ENCODE measurements around the gene ITGAE.
"Not testable (repeated sequence)": the region's sequence is repeated elsewhere in the genome, so short reads cannot be mapped to it uniquely, and the experiment has no call there.

Gene ITGAE

DNA sequence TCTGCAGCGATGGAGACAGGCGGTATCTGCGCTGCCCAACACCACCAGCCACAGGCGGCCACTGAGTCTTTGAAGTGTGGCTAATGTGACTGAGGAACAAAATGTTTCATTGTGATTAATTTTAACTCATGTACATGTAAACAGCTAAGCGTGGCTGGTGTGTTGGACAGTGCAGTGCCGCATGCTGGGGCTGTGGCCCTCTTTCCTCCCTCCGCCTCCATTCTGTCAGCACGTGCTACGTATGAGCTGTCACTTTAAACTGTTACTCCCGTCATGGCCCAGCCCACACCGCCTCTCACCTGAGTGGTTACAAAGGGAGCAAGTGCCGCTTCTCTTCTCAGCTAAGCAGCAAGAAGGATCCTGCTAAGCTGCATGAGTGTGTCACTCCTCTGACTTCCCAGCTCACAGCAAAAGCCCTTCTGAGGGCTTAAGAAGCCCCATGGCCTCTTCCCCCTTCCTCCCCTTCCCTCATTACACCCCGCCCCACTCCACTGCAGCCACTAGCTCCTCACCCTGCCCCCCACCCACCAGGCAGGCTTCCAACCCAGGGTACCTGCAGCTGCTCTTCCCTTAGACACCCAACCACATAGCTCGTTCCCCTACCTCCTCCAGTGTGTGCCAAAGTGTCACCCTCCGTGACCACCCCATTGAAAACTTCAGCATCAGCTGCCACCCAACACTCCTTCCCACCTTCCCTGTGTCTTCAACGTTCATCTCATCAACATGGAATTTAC, 62.3 kb downstream of the ITGAE start:
- TF ChIP-seq, protein P1, sequence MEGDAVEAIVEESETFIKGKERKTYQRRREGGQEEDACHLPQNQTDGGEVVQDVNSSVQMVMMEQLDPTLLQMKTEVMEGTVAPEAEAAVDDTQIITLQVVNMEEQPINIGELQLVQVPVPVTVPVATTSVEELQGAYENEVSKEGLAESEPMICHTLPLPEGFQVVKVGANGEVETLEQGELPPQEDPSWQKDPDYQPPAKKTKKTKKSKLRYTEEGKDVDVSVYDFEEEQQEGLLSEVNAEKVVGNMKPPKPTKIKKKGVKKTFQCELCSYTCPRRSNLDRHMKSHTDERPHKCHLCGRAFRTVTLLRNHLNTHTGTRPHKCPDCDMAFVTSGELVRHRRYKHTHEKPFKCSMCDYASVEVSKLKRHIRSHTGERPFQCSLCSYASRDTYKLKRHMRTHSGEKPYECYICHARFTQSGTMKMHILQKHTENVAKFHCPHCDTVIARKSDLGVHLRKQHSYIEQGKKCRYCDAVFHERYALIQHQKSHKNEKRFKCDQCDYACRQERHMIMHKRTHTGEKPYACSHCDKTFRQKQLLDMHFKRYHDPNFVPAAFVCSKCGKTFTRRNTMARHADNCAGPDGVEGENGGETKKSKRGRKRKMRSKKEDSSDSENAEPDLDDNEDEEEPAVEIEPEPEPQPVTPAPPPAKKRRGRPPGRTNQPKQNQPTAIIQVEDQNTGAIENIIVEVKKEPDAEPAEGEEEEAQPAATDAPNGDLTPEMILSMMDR (IDR thresholded peaks at IDR 0.05), result no peak
- Histone ChIP-seq H3K27me3 (ENCODE audit: control insufficient read depth, insufficient read depth, low read length) (no peaks in the 10 kb centered on the region), H3K4me1 (peaks cover 11% of the 10 kb centered on the region), H3K27ac (no peak overlapping the region), H3K36me3 (ENCODE audit: control insufficient read depth, insufficient read depth, low read length) (no peaks in the 10 kb centered on the region), H3K4me2 (ENCODE audit: low read length) (peak overlapping the region; percentile 42), H3K9ac (no peak overlapping the region), H3K9me3 (ENCODE audit: control insufficient read depth, low read length) (no peaks in the 10 kb centered on the region), H2AFZ (peak overlapping the region; percentile 87), H3K79me2 (no peaks in the 10 kb centered on the region), H3K4me3 (ENCODE audit: low read depth, low read length) (no peak overlapping the region)

DNA sequence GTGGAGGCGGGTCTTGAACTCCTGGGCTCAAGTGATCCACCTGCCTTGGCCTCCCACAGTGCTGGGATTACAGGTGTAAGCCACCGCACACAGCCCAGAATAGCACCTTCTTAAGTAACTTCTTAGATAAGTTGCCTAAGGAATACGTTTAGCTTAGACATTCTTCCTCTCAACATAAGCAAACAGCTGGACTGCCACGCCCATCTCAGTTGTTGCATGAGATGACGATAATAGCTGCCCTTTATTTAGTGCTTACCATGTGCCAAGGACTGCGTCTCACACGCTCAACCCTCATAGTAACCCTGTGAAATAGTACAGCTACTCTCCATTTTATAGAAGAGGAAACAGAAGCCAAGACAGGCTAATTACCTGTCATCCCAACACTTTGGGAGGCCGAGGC, 65.5 kb downstream of the ITGAE start:
- Histone ChIP-seq H3K9ac (no peak overlapping the region), H3K4me1 (peaks cover 11% of the 10 kb centered on the region), H3K79me2 (no peaks in the 10 kb centered on the region), H3K9me3 (ENCODE audit: control insufficient read depth, low read length) (no peaks in the 10 kb centered on the region), H3K36me3 (ENCODE audit: control insufficient read depth, insufficient read depth, low read length) (no peaks in the 10 kb centered on the region), H3K4me3 (ENCODE audit: low read depth, low read length) (no peak overlapping the region), H2AFZ (no peak overlapping the region), H3K27me3 (ENCODE audit: control insufficient read depth, insufficient read depth, low read length) (no peaks in the 10 kb centered on the region), H3K4me2 (ENCODE audit: low read length) (no peak overlapping the region), H3K27ac (no peak overlapping the region)
- TF ChIP-seq, protein P1 (IDR thresholded peaks at IDR 0.05), result no peak

DNA sequence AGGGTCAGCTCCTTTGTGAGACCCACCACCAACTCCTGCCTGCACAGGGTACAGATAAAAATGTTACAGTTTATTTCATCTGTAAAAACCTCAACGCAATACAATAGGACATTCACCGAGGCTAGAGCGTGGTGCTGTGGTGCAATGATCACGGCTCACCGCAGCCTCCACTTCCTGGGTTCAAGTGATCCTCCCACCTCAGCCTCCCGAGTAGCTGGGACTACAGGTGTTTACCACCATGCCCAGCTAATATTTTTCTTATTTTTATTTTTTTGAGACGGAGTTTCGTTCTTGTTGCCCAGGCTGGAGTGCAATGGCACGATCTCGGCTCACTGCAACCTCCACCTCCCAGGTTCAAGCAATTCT, 66.1 kb downstream of the ITGAE start:
- H3K4me1 ChIP-seq, result peaks cover 11% of the 10 kb centered on the region
- H2AFZ ChIP-seq; H3K4me3 ChIP-seq (ENCODE audit: low read depth, low read length); H3K27ac ChIP-seq; H3K36me3 ChIP-seq (ENCODE audit: control insufficient read depth, insufficient read depth, low read length); H3K9ac ChIP-seq; H3K4me2 ChIP-seq (ENCODE audit: low read length); H3K9me3 ChIP-seq (ENCODE audit: control insufficient read depth, low read length); H3K79me2 ChIP-seq; H3K27me3 ChIP-seq (ENCODE audit: control insufficient read depth, insufficient read depth, low read length): not testable (repeated sequence)

- H3K79me2 ChIP-seq, result no peaks in the 10 kb centered on the region
- H3K4me3 ChIP-seq (ENCODE audit: low read depth, low read length), result no peak overlapping the region
- no peaks in the 10 kb centered on the region for H3K9me3 ChIP-seq (ENCODE audit: control insufficient read depth, low read length)
- peak overlapping the region; percentile 35 for H3K4me2 ChIP-seq (ENCODE audit: low read length)
- H3K4me1 ChIP-seq, result no peaks in the 10 kb centered on the region
- TF ChIP-seq, protein P1 (IDR thresholded peaks at IDR 0.05), result no peak
- no peak overlapping the region for H3K9ac ChIP-seq
- H3K27ac ChIP-seq, result no peak overlapping the region
- H2AFZ ChIP-seq, result peak overlapping the region; percentile 4
- no peaks in the 10 kb centered on the region for H3K27me3 ChIP-seq (ENCODE audit: control insufficient read depth, insufficient read depth, low read length)
- H3K36me3 ChIP-seq (ENCODE audit: control insufficient read depth, insufficient read depth, low read length), result no peaks in the 10 kb centered on the region
These were observed 68.8 kb downstream of the ITGAE start for GRCh38 chr17:3732210-3732621.

DNA sequence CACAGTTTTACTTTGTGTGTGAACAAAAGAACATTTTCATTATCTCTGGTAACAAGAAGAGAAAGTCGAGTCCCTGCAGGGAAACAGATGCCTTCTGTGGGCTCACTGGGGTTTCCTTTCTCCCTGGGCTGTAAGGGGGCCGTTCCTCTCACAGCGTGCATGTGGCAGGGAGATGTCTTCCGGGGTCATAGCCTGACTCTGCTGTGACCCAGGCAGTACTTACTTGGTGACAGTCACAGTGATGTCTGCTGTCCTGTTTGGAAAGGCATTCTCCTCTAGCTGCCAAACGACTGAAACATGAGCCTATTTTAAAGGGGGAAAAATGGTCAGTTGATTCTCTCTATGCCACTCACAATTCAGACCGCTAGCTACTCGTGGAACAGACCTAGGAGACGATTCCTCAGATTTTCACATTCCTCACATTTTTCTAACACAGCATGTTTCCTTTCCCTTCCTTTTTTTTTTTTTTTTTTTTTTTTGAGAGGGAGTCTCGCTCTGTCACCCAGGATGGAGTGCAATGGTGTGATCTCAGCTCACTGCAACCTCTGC, 70.0 kb downstream of the ITGAE start:
- Histone ChIP-seq H3K36me3 (ENCODE audit: control insufficient read depth, insufficient read depth, low read length) (no peaks in the 10 kb centered on the region), H3K4me1 (no peaks in the 10 kb centered on the region), H3K4me3 (ENCODE audit: low read depth, low read length) (no peak overlapping the region), H3K9me3 (ENCODE audit: control insufficient read depth, low read length) (no peaks in the 10 kb centered on the region), H2AFZ (no peak overlapping the region), H3K79me2 (no peaks in the 10 kb centered on the region), H3K27ac (no peak overlapping the region), H3K9ac (no peak overlapping the region), H3K4me2 (ENCODE audit: low read length) (no peak overlapping the region), H3K27me3 (ENCODE audit: control insufficient read depth, insufficient read depth, low read length) (no peaks in the 10 kb centered on the region)
- TF ChIP-seq, protein P1 (IDR thresholded peaks at IDR 0.05), result no peak
